HG03378 (cell line): ENCODE data around the gene TNIP1.

Experiments used
- ATAC-seq: cut with Tn5 transposase; IDR thresholded peaks from one replicate; pipeline ENCODE4 v1.9.1; 2021; ENCODE audit warnings: mild to moderate bottlenecking, moderate library complexity; ENCODE audit not compliant: unreplicated experiment

TNIP1 gene

GRCh38 chr5:151067632-151068432 lies 13.0 kb downstream of the TNIP1 start:
- ATAC-seq: no peak

- ATAC-seq: no peak
Measured at GRCh38 chr5:151066920-151067319, 13.9 kb downstream of the TNIP1 start.

GRCh38 chr5:151065609-151066008 lies 15.2 kb downstream of the TNIP1 start:
- ATAC-seq: no peak

- ATAC-seq: no peak
Measured at GRCh38 chr5:151064916-151065499, 15.8 kb downstream of the TNIP1 start.

- ATAC-seq: no peak
Measured at GRCh38 chr5:151063142-151063989, 17.5 kb downstream of the TNIP1 start.

- ATAC-seq: no peak
Measured at GRCh38 chr5:151062405-151063141, 18.3 kb downstream of the TNIP1 start.

- no peak for ATAC-seq
Measured at GRCh38 chr5:151060742-151061141, 20.1 kb downstream of the TNIP1 start.

- ATAC-seq: no peak
Measured at GRCh38 chr5:151058891-151059489, 21.8 kb downstream of the TNIP1 start.

GRCh38 chr5:151058301-151058700 lies 22.5 kb downstream of the TNIP1 start:
- ATAC-seq: no peak

GRCh38 chr5:151056379-151057325 lies 24.2 kb downstream of the TNIP1 start:
- ATAC-seq: no peak

GRCh38 chr5:151055336-151055735 lies 25.5 kb downstream of the TNIP1 start:
- no peak for ATAC-seq

- no peak for ATAC-seq
Measured at GRCh38 chr5:151054709-151055108, 26.1 kb downstream of the TNIP1 start.

- ATAC-seq: no peak
Measured at GRCh38 chr5:151053796-151054462, 26.9 kb downstream of the TNIP1 start.

- ATAC-seq: no peak
Measured at GRCh38 chr5:151052836-151053235, 28.0 kb downstream of the TNIP1 start.

GRCh38 chr5:151051931-151052608 lies 28.8 kb downstream of the TNIP1 start:
- no peak for ATAC-seq

GRCh38 chr5:151051066-151051930 lies 29.5 kb downstream of the TNIP1 start:
- peak; percentile 74 for ATAC-seq

GRCh38 chr5:151048526-151048925 lies 32.3 kb downstream of the TNIP1 start:
- no peak for ATAC-seq
